GM23338 (cell line): ENCODE results near the gene MBTPS2.

Experiments
- CREB1 ChIP-seq: fragments of 250-450 bp; sonication (Bioruptor Pico); IDR thresholded peaks from 2 replicates; pipeline ENCODE4 v1.5.0; 2020; ENCODE audit warnings: low read depth, mild to moderate bottlenecking, moderate library complexity
- EZH2 ChIP-seq: fragments of 200-600 bp; sonication (generic); IDR thresholded peaks from one replicate; pipeline ENCODE4 v1.8.0; 2017; ENCODE audit warnings: antibody characterized with exemption, mild to moderate bottlenecking, low read depth; ENCODE audit not compliant: unreplicated experiment
- REST ChIP-seq: IDR thresholded peaks from one replicate; pipeline ENCODE4 v1.6.1; 2018; ENCODE audit warnings: antibody characterized with exemption; ENCODE audit not compliant: unreplicated experiment
- STAT1 ChIP-seq: IDR thresholded peaks from one replicate; pipeline ENCODE4 v1.6.1; 2016; ENCODE audit warnings: antibody characterized with exemption; ENCODE audit not compliant: unreplicated experiment
- TF ChIP-seq, protein P1 (sequence below), 2 experiments: fragments of 200-600 bp in 1 of 2; sonication (generic) in 1 of 2; conservative IDR thresholded peaks; 2 replicates each; pipeline versions ENCODE4 v1.5.1 to v1.6.1; 2016 to 2017; ENCODE audit warnings: antibody characterized with exemption in 2 of 2, low read depth in 2 of 2, mild to moderate bottlenecking in 2 of 2, moderate library complexity in 1 of 2

- TF ChIP-seq REST (no peak), STAT1 (no peak), EZH2 (no peak), CREB1 (CRISPR knock-in tag) (no peak)
- TF ChIP-seq, protein P1, sequence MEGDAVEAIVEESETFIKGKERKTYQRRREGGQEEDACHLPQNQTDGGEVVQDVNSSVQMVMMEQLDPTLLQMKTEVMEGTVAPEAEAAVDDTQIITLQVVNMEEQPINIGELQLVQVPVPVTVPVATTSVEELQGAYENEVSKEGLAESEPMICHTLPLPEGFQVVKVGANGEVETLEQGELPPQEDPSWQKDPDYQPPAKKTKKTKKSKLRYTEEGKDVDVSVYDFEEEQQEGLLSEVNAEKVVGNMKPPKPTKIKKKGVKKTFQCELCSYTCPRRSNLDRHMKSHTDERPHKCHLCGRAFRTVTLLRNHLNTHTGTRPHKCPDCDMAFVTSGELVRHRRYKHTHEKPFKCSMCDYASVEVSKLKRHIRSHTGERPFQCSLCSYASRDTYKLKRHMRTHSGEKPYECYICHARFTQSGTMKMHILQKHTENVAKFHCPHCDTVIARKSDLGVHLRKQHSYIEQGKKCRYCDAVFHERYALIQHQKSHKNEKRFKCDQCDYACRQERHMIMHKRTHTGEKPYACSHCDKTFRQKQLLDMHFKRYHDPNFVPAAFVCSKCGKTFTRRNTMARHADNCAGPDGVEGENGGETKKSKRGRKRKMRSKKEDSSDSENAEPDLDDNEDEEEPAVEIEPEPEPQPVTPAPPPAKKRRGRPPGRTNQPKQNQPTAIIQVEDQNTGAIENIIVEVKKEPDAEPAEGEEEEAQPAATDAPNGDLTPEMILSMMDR (conservative IDR thresholded peaks at IDR 0.05; ENCODE audit: low read depth in 2 of 2) = peak; percentile 45 to 65; a peak in 3 of 4 replicates
These were observed 93.7 kb downstream of the MBTPS2 start for GRCh38 chrX:21933077-21933476.
